Erythroblast (primary cell): ENCODE results near the gene GOLGA6L7.
"Not testable (repeated sequence)": the region's sequence is repeated elsewhere in the genome, so short reads cannot be mapped to it uniquely, and the experiment has no call there.

ENCODE experiments used
- DNase-seq, 2 experiments: peaks; one replicate each; lab custom pipeline; 2025; lab: John Stamatoyannopoulos, UW
- GATA1 ChIP-seq: IDR thresholded peaks from 2 replicates; pipeline ENCODE4 v1.6.1; 2011; ENCODE audit warnings: low read depth, mild to moderate bottlenecking, control low read depth, low read length, moderate library complexity
- POLR2A ChIP-seq: IDR thresholded peaks from 2 replicates; pipeline ENCODE4 v1.6.1; 2011; ENCODE audit warnings: mild to moderate bottlenecking, low read length

The GOLGA6L7 gene, protein sequence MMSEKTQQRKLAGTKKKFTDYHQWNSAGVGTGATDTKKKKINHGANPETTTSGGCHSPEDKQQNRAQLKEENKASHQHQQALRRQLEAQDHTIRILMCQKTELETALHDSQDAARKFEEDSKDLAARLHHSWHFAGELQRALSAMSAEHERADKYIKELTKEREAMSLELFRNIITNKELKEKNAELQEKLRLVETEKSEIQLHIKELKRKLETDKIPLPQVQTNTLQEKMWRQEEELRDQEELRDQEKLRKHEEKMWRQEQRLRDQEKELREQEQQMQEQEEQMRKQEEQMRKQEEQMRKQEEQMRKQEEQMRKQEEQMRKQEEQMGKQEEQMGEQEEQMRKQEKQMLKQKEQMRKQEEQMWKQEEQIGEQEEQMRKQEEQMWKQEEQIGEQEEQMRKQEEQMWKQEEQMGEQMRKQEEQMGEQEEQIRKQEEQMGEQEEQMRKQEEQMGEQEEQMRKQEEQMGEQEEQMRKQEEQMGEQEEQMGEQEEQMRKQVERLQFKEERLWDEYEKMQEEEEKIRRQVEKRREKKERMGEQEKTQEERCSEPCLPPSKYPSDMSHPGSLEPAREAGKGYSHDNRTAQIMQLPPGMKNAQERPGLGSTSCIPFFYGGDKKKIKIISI

DNA sequence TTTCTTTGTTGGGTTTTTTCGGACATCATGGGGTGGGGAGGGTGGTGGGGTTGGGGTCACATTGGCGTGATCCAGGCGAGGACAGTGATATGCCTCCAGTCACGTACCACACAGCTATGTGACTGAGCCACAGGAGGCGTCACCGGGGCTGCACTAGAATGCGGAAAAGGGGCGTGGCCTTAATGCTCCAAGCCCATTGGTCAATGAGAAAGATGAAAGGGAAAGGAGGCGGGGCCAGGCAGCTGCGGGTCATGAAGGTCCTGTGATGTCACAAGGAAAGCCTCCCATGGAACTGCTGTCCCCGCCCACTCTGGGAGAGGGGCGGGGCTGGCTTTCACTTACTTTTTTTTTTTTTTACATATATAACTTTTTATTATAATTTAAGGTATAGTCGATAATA is at the start of gene GOLGA6L7:
Gene GOLGA6L7 (minus strand): TSS at position 124 of the 400 bp plus-strand sequence. CDS start 95 bp downstream, at position 29.
- peak; percentile 30 to 31 for DNase-seq

DNA sequence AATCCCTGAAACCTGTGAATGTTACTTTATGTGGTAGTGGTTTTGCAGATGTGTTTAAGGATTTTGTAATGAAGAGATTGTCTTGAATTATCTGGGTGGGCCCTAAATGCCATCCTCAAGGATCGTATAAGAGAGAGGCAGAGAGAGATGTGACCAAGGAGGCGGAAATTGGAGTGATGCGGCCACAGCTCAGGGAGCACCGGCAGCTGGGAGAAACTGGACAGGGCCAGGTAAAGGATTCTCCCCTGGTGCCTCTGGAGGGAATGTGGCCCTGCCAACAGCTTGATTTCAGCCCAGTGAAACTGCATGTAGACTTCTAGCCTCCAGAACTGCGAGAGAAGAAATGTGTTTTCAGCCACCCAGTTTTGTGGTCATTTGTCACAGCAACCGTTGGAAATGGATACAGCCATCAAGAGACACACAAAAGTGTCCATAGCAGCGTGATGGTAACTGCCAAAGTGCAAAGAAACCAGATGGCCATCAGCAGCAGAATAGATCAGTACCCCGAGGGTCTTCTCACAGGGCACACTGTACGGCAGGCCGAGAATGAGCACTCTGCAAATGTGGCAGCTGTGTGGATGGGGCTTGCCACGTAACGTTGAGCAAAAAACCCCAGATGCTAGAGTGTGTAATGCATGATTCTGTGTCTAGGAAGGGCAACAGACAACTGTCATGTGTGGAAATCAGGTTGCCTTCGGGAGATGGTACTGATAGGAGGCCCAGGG is 49.6 kb upstream of the GOLGA6L7 start:
- TF ChIP-seq POLR2A = no peak
- no peak for TF ChIP-seq GATA1
- DNase-seq = no peak

DNA sequence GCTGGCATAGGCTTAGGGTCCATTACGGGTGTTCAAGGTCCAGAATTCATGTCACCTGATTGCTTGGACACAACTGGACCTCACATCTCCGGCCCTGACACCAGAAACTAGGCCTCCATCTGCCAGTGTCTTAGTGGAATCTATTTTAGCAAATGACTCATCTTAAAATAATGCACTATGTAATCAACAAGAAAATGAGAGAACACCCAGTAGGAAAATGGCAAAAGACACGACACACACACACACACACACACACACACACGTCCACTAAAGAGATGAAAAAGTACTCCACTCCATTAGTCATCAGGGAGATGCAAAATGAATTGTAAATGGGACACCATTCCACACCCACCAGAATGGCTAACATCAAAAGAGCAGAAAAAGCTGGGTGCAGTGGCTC is 48.5 kb upstream of the GOLGA6L7 start:
- no peak for TF ChIP-seq GATA1
- no peak for TF ChIP-seq POLR2A
- no peak for DNase-seq

DNA sequence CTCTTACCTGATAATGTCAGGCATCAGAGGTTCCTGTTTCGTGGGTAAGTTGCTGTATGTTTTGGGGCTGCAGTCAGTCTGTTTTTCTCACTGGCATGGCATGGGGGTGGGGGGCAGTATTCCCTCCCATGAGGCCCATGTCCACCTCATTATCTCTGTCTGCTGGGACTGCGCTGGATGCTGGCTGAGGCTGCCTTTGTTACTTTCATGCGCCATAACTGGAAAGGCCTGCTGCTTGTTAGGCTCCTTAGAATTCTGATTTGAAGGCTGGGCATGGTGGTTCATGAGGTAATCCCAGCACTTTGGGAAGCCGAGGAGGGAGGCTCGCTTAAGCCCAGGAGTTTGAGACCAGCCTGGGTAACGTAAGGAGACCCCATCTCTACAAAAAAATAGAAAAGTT is 47.1 kb upstream of the GOLGA6L7 start:
- DNase-seq = no peak
- TF ChIP-seq GATA1 (no peak), POLR2A (no peak)

DNA sequence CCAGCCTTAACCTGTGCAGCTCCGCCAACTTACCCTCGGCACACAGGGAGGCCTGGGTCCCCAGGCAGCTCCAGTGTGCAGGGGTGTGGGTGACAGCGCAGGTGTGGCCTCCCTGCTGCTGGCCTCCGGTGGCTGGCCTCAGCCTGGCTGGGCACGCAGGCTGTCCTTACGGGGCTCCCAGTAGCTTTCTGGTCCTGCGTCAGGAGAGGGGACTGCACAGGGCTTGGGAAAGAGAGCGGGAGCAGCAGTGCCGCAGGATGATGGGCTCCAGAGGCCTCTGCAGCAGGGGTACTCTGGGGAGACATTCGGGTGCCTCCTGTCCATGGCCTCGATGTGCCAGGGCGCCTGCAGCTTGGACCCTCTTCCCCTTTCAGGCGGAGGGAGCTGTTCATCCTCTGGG is 46.7 kb upstream of the GOLGA6L7 start:
- DNase-seq = no peak
- TF ChIP-seq POLR2A (no peak), GATA1 (no peak)

DNA sequence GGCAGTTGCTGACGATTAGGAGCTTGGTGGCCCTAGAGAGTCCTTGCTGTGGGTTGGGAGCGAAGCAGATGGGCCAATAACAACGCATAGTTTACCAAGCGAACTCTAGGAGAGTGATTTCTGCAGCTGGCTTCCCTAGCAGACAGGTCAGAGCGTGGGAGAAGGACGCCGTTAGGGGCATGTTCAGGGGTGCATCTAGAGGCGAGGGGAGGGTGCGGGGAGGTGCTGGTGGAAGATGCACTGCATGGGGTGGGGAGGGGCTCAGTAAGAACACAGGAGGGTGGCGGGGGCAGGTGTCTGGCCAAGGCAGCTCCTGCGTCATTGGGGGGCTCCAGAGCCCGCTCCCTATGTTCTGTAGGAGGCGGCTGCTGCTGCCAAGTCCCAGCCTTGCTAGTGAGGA is 46.2 kb upstream of the GOLGA6L7 start:
- TF ChIP-seq GATA1 = no peak
- DNase-seq = no peak

DNA sequence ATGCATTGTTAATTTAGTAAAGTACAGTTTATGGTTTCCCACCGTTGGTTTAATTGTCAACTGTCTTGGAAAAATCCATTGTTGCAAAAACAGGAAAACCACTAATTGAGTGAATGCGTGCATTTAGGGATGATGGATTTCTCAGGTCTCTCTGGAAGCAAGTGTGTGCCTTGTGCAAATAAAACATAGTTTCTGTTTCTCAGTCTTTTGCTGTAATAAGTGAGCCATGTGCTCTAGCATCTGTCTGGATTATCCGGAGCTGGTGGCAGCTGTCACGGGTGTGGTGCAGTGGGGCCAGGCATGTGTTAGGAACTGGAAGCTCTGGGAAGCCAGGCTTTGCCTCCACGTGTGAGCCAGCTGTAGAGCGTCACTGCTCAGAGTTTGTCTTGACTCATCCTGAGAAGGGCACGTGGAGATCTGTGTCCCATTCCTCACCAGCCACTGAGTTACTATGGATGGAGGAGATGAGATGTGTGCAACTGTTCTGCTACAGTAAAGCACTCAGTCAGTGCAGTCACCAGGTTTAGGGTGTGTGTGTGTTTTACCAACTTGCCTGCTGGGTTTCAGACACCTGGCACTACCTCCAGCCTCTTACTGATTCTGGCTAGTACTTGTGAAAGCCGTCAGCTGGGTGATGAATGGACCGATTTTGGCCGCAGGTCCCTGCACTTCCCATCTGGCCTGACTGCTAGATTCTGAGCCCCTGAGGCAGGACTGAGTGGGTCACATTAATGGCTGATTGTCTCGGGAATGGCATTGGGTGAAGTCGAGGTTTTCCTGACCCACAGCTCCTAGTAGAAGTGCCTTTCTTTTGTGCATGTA is 44.6 kb upstream of the GOLGA6L7 start:
- DNase-seq = no peak
- TF ChIP-seq POLR2A = no peak
- no peak for TF ChIP-seq GATA1

DNA sequence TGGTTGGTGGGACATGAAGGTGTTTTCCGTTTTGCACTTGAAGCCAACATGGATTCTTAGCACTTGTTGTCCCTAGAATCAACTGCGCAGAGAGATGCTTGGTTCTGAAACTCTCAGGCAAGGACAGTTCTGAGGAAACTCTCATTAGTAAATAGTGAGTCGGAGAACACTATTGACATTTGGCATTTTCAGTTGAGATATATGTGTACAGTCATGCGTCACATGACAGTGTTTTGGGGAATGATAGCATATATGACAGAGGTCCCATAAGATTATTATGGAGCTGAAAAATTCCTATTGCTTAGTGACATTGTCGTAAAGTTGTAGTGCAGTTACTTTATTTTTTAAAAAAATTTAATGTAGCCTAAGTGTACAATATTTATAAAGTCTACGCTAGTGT is 43.1 kb upstream of the GOLGA6L7 start:
- TF ChIP-seq POLR2A = no peak
- TF ChIP-seq GATA1 = no peak
- DNase-seq = no peak

DNA sequence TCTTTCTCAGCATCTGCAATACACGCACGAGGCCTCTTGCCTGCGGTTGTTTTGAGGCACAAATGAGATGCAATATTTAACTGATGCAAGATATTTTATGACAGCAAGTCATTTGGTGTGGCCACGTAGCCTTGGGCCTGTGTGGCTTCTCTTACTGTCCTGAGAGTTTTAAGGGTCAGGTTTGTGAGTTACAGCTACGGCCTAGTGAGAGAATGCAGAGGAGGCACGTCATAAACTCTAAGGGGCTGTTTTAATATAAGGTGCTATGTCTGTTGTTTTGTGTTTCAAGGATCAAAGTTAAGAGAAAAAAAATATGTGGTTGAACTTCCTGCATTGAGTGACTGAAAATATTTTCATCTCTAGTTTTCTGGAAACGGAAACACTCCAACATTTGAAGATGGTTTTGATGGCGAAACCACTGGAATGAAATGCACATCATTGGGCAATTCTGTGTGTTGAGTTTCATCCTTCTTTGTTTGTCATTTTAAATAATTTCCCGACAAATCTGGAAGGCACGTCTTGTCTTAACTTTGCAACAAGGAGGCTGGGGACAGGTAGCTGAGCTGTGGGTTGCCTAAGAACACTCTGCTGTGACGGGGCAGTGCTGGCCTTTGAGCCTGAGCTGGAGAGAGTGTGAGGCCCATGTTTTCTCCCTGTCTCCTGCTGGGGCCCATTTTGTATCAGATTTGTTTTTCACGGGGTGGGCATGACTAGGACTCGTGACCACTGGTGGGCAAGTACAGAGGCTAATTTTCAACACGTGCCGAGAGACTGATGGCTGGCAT is 42.5 kb upstream of the GOLGA6L7 start:
- no peak for DNase-seq
- TF ChIP-seq GATA1 (no peak), POLR2A (no peak)

DNA sequence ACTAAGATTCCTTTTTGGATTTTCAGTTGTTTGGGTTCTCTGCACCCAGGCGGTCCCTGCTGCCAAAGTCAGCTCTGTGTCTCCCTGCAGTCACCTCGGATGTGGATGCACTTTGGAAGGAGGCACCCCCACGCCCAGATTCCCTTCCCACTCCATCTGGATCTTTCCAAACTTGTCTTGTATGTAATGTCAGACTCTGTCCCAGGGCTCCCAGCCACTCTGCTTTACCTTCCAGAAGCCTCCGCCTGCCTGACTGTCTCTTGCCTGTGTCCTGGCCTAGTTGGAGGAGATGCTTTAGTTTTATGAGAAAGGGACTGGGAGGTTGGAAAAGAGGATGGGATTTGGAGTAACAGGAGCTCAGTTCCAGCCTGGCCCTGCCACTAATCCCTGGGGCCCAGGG is 41.8 kb upstream of the GOLGA6L7 start:
- DNase-seq = not testable (repeated sequence)

DNA sequence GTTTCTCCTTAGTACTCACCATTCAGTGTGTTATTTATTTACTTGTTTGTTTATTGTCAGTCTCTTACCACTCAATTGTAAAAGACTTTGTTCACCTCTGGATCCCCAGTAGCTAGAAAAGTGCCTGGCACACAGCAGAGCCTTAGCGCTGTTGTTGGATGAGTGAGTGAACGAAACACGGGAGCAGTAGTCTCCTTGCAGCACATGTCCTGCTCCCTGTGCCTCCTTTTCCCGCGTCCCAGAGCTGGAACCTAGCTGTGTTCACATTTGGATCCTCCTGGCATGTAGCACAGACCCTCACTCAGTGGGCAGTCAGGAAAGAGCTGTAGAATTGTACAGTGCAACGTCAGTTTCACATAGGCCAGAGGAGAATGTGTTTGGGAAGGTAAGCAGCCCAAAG is 41.4 kb upstream of the GOLGA6L7 start:
- not testable (repeated sequence) for DNase-seq

DNA sequence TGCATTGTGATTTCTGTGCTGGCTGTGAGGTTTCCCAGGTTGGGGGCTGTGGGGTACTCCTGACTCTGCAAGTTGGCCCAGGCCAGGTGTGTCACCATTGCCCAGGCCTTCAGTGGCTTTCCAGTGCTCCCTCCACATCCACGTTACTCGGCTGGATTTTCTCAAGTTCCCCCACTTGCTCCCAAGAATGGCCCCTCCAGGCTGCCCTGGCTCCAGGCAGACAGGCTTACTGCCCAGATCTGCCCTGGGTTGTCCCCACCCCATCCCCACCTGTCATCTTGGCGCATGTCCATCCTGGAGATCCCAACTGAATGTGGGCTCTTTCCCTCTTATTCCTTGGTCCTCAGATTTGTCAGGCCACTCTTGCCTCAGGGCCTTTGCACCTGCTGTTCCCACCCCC is 40.9 kb upstream of the GOLGA6L7 start:
- DNase-seq = no peak
- TF ChIP-seq GATA1 = no peak
- no peak for TF ChIP-seq POLR2A

DNA sequence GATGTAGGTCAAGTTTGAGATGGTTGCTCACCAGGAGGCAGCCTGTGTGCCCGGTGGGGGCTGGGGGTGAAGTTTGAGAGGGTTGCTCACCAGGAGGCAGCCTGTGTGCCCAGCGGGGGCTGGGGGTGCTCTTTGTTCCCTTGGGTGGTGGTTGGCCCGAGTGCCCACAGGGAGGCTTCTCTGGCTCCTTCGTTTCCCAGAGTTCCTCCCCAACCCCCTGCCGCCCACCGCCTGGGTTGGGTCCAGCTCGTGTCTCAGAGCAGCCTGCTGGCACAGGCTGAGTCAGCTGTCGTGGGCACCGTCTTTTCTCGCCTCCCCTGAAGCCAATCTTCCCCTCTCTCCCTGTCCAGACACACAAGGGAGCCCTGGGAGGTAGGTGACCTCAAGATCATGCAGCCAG is 40.5 kb upstream of the GOLGA6L7 start:
- DNase-seq = no peak
- no peak for TF ChIP-seq GATA1
- no peak for TF ChIP-seq POLR2A
